Skin of body (tissue), 2 donors: ENCODE results near the gene ZNF821. TPM values are rescaled to one million over a fixed set of nuclear protein-coding genes. Genes with fewer than 3 reads are reported as not detected.
"Not testable (repeated sequence)": the region's sequence is repeated elsewhere in the genome, so short reads cannot be mapped to it uniquely, and the experiment has no call there.

Experiments used
- DNase-seq: peaks from one replicate; lab custom pipeline; 2025; lab: John Stamatoyannopoulos, UW
- total RNA-seq: library from RNA; depleted of rRNA; stranded (reverse); fragments of >200 nt; gene quantifications from one replicate; pipeline ENCODE4 v1.2.3, GENCODE V29; 2014

The ZNF821 gene
- total RNA-seq, 1 donor from 2014 or later = 5.1 TPM

DNA sequence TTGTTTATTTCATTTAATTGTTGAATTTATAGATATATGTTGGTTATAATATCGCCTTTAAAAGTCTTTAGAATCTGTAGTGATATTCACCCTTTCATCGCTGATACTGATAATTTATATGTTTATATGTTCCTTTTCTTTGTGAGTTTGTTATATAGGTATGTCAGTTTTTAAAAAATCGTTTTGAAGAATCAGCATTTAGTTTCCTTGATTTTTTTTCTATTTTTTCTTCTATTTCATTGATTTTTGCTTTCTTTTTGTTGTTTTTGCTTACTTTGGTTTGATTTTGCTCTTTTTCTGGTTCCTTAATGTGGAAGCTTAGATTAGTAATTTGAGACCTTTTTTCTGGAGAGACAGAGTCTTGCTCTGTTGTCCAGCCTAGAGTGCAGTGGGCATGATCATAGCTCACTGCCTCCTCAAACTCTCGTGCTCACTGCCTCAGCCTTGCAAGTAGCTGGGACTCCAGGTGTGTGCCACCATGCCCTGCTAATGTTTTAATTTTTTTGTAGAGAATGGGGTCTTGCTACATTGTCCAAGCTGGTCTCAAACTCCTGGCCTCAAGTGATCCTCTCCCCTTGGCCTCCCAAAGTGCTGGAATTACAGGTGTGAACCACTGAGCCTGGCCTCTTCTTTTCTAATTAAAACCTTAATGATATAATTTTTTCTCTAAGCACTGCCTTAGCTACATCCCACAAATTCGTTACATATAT is 18.8 kb upstream of the ZNF821 start:
- no peak for DNase-seq

DNA sequence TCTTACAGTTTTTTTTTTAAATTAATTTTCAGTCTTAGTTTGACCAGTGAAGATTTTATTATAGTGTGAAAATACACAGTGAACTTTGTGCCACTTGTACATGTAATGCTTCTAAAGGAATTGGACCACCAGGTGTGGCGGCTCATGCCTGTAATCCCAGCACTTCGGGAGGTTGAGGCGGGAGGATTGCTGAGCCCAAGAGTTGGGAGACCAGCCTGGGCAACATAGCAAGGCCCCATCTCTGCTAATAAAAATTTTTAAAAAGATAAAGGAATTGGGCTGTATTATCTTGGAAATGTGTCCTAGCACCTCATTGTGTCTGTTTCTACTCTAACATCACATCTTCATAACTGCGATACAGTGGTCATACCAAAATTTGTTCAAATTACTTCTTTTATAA is 15.2 kb upstream of the ZNF821 start:
- DNase-seq = no peak

DNA sequence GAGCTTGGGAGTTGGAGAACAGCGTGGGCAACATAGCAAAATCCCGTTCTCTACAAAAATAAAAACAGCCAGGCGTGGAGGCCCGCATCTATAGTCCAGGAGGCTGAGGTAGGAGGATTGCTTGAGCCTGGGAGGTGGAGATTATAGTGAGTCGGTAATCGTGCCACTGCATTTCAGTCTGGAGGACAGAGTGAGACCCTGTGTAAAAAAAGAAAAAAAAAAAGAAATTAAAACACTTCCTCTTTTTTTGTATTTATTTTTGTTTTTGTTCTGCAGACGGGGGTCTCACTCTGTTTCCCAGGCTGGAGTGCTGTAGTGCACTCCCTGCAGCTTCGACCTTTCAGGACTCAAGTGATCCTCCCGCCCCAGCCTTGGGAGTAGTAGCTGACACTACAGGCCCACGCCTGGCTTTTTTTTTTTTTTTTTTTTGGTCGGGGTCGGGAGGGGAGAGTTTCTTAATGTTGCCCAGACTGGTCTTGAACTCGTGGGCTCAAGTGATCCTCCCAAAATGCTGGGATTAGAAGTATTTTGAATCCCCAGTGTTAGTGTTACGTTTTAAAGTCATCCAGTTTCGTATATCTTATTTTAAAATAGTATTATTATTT is 12.9 kb upstream of the ZNF821 start:
- no peak for DNase-seq

DNA sequence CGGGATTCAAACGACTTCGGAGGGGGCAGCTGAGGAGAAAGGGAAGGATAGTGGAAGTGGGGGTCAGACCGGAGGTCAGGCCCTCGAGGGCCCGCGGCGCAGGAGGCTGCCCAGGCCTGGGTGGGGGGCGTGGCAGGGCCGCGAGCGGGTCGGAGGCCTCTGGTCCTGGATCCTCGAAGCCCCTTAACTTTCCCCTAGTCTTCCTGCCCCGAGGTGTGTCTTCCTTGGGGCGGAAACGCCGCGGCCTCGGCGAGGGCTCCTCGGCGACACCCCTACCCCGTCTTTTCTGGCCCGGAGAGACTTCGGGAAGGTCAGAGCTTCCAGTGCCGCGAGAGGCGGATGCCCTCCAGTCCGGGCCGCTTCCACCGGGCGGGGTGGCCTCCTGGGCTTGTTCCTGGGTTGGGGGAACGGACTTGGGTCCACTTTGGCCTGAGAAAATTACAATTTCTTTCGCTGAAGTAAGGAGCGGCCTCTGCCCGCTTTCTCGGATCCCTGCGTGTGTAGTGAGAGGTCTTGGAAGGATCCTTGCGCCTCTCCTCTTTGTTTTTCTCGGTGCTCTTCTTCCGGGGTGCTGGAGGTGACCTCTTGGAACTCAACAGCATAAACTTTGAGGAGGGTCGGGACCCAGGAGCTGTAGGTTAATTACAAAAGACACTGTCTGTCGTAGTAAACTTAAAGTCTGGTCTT is 11.8 kb upstream of the ZNF821 start:
- no peak for DNase-seq

DNA sequence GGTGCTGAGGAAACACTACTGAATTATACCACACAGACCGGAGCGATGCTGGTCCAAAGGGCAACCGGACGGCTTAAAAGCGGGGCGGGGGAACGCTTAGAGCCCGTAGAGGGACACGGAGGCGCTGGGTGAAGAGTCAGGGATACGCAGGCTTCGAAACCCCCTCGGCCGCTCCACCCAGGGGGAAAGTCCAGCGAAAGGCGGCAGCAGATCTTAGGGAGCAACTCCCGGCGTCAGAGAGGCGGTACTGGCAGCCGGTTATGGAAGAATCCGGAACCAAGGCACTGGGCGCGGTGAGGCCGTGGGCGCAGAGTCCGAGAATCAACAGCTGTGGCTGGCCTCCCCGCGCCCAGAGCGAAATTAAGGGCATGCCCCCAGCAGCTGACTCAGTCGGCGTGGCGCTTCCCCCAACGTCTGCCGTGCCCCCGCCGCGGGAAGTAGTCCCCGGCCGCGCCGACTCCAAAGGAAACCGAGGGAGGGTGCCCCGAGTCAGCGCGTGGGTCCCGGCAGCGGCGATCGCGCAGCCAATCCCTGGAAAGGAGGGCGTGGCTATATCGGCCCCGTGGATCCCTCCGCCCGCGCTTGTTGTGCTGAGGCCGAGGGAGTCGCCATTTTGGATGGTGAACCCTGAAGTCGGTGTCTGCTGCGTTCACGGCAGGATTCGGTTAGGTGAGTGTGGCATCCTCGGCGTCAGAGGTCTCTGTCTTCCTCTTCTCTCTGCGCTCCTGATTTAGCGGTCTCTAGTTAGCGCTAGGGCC is 11.1 kb upstream of the ZNF821 start, which contains the start of gene IST1:
Gene IST1, plus strand, starts transcription at position 611 of the 758 bp plus-strand sequence. CDS start 20,110 bp downstream, outside the sequence.
- DNase-seq = peak; percentile 97

DNA sequence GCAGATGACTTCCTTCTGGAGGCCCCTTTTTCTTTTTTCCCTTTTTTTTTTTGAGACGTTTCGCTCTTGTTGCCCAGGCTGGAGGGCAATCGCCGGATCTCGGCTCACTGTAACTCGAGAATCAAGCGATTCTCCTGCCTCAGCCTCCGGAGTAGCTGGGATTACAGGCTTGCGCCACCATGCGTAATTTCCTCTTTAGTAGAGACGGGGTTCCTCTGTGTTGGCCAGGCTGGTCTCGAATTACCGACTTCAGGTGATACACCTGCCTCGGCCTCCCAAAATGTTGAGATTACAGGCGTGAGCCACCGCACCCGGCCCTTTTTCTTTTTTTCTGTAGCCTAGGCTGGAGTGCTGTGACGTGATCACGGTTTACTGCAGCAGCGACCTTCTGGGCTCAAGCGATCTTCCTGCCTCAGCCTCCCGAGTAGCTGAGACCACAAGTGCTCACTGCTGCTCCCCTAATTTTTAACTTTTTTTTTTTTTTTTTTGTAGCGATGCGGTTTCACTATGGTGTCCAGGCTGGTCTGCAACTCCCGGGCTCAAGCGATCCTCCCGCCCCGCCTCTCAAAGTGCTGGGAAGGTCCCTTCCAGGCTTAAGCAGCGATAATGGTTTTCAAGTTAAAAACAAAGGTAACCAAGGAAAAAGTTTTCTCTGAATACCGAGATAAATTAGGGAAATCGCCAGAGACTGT is 10.4 kb upstream of the ZNF821 start:
- no peak for DNase-seq

DNA sequence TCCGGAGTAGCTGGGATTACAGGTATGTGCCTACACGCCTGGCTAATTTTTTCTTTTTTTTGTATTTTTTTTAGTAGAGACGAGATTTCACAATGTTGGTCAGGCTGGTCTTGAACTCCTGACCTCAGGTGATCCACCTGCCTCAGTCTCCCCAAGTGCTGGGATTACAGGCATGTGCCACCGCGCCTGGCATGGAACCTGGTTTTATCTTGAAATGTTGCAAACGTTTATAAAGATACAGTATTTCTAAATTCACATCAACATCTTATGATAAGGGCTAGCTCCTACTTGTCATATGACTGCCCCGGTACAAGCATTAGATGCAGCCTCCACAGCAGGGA is 9.9 kb upstream of the ZNF821 start:
- DNase-seq = no peak

DNA sequence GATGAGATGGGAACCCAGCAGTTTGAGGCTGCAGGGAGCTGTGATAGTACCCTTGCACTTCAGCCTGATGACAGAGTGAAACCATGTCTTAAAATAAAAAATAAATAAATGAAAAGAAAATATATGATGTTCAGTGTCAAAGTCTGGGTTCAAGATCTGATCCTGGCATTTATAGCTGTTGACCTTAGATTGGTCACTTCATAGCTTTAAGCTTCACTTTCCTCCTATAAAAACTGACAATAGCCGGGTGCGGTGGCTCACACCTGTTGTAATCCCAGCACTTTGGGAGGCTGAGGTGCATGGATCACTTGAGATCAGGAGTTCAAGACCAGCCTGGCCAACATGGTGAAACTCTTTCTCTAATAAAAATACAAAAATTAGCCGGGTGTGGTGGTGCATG is 5.2 kb upstream of the ZNF821 start:
- DNase-seq = no peak

DNA sequence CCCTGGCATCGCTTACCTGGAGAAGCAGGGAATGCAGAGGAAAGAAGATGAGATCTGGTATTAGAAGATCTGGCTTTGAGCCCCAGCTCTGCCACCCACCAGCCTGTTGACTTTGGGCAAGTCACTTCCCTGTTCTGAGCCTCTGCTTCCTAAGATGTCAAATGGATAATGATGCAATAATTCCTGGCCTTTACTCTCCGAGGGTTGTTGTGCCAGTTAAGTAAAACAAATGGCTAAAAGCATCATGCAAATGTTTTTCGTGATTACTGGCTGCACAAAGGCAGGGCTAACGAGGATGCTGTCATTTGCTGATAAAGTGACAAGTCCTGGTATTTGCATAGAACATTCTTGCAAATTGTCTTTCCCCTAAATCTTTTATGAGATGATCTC is 1.3 kb upstream of the ZNF821 start:
- DNase-seq = no peak

DNA sequence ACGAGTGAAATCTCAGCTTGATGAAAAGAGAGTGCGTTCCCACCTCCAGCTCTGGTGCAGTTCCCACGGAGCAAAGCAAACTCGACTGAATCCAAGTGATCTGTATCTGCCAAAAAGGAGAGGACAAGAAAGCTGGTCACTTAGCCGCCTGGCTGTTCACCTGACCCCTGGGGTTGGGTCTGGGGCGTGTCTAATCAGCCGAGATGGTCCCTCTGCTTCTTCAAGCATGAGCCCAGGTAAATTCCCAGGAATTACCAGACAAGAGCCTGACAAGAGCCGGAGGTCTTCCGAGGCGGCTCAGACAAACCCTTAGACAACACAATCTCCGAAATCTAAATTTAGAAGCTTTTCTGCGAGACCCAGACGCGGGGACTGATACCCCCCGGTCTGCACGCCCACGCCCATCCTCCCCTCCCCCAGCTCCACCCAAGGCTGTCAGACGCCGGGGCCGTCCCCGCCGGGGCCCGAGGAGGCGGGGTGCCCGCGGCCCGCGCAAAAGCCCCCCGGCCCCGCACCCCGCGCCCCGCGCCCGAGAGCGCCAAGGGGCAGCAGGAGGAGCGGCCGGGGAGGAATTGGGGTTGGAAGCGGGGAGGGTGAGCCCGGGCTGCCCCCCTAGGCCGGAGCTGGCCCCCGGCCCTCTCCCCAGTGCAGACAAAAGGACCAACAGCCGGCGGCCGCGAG is 674 bp downstream of the ZNF821 start:
- DNase-seq = no peak

DNA sequence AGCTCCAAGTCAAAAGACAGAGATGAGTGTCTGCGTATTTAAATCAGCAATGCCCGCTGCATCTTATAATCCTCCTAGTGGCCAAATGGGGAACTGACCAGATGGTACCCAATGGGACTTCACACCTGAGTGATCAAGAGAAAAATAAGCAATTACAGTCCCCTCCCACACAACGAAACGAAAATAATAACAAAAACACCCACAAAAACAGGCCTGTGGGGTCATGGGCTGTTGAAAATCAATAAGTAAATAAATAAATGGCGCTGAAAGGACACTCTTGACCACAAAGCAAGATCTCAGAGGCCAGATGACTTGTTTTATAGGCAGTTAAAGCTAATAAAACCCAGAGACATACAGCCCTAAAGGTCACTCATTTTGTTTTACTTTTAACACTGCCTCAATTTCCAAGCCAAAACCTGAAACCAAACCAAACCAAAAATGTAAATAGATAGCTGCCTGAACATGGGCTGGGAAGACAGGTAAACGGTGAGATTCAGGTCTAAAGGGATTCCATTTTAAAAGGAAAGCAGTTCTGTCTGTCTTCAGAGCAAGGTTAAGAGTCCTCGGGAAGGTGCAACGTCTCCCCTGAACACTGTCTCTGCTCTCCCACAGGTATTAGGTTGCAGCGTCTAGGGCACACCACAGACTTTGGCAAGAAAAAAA is 1.3 kb downstream of the ZNF821 start:
- DNase-seq = peak; percentile 51

DNA sequence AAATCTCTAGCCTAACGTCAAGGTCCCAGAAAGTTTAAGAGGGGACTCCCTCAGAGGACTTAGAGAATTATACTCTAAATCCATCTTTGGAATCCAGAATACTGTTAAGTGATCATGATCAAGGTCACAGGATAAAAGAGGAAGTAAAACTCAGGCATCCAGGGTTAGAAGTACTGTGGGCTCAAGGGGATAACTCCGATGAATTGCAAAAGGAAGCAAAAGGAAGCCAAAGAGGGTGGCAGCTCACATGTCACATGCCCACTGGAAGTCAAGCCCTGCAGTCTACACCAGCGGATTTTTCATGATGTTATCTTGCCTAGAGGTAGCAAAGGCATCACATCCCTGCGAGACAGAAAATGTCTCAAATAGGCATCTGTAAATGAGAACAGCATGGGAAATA is 3.8 kb downstream of the ZNF821 start:
- DNase-seq = no peak

DNA sequence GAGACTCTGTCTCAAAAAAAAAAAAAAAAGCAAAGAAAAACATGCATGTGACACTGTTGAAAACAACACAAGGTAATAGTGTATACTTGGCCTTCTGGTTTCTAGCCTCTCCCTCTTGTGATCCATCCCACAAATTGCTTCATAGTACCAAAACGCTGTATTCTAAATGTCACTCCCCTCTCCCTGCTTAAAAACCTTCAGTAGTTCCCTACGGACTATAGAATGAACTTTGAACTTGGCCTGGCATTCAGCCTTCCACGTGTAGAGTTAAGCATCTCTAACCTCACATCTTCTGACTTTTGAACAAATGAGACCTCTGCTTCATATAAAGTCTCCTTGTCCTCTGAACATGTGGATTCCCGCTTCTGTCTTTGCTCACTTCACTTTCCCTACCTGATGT is 5.1 kb downstream of the ZNF821 start:
- no peak for DNase-seq

DNA sequence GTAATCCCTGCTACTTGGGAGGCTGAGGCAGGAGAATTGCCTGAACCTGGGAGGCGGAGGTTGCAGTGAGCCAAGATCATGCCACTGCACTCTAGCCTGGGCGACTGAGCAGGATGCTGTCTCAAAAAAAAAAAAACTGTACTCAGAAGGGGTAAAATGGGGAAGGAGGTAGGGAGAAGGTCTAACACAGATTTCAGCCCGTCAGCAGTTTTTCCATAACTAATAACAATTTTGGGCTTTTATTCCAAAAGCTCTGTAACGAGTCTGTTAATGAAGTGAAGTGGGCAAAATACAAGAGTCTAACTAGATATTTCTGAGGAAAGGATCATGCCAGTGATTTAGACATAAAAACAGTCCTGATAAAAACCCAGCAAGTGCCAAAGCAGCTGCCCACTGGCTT is 10.8 kb downstream of the ZNF821 start:
- DNase-seq = no peak

DNA sequence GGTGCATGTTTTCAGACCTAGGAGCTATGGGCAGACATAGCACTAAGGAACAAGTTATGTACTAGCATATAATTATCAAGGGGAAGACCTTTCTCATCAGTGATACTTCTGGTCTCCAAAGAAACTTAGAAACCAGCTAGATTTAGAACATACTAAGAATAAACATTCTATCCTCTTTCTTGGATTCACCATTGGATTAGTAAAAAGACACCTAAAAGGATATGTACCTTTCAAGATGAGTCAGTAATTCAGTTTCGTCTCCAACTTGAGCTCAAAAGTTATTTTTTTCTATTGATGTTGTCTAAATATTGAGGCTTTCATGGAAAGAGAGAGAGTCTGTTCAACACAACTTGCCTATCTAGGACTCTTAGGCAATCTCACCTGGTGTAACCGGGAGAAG is 13.2 kb downstream of the ZNF821 start:
- DNase-seq = no peak

DNA sequence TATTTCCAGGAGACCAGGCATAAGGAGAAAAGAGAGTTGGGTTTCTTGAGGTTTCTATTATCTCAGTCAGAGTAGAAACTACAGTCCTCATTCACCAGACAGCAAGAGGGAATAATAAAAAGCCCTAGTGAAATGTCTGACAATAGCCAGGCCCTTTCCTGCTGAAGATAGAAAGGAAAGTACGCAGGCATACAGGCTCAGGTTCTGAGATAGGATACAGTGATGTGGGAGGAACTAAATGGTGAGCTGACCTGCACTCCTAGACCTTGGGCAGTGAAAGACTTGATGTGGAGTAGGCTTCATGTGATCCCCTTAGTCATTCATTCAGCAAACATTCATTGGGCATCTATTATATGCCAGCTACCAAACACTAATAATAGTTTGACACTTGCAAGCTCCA is 14.9 kb downstream of the ZNF821 start:
- no peak for DNase-seq

DNA sequence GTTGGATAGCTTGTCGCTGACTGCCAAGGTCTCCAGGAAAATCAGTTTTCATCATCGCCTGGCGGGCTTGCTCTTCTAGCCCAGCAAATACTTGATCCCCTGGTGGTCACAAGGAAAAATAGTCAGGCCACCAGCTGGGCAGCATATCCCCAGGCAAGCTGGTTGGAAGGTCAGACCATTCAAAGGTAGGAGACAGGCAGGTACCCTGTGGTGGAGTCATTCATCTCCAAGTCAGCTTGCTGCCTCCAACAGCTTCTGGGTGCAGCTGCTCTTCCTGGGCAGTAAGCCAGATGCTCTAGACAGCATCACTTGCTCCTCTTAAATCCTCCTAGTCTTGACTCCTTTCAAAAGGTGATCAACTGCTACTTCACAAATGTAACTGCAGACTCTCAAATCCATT is 16.0 kb downstream of the ZNF821 start:
- DNase-seq = no peak

DNA sequence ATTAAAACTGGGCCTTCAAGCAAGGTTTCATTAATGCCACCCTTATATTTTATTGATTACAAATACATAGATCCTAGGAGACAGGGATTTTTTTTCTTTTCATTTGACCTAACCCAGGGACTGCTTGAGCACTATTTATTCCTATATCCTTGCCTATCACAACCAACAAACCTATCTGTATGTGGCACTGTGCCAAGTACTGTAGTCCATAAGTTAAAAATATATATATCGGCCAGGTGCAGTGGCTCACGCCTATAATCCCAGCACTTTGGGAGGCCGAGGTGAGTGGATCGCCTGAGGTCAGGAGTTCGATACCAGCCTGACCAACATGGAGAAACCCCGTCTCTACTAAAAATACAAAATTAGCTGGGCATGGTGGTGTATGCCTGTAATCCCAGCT is 16.8 kb downstream of the ZNF821 start:
- DNase-seq = not testable (repeated sequence)

DNA sequence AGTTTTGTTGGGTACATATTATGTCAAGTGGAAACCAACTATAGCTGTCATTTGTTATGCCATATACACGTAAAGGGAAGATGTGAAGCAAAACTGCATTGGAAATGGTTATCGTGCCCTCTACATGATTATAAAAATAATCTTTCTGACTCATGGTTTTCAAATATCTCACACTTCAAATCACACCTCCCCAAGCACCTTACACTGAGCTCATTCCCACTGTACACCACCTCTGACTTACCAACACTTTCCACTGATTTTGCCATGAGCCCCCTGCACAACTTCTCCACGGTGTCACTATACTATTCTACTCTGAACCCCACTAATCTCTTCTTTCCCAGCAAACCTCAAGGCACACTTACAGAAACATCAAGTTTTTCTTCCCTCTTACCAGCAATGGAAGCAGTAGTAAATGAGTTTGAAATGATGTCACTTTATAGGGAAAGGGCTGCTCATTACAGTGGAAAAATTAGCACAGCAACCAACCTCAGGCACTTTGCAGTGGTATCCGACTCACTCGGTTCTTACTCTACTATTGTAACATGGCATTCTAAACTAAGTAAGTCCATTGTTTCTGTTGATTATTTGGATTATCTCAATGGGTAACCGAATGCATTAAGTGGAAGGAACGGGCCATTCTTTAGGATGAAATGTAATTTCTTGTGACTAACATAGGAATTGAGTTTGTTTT is 18.7 kb downstream of the ZNF821 start:
- no peak for DNase-seq

DNA sequence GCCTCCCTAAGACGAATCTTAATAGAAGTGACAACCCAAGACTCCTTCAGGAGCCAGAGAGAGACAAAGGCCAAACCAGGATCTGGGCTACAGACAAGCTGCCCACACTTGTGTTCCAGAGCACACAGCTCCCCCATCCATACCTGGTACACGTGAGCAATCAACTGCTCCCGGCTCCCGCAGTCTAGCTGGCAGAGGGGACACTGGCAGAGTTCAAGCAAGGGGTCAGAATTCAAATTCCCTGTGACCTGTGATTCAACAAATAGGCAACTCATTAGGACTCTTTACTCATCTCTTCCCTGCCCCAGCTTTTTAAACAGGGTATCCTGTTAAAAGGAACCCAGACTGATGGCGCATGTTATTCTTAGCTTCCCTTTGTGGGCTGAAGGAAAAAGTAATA is 20.0 kb downstream of the ZNF821 start:
- no peak for DNase-seq
